Neuronal stem cell (in vitro differentiated cells): ENCODE measurements around the gene HADHB.

Experiments
- DNase-seq: peaks from one replicate; pipeline ENCODE4 v3.0.0-alpha.2; 2013; ENCODE audit warnings: low spot score
- H2AFZ ChIP-seq: one replicate; pipeline ENCODE4 v1.6.1; 2013; ENCODE audit warnings: mild to moderate bottlenecking, low read length, inconsistent platforms
- H2AK5ac ChIP-seq: 2 replicates; pipeline ENCODE4 v1.6.1; 2013; ENCODE audit warnings: low read depth, mild to moderate bottlenecking, inconsistent platforms, low read length, moderate library complexity, mixed read lengths
- H2BK120ac ChIP-seq: 2 replicates; pipeline ENCODE4 v1.6.1; 2013; ENCODE audit warnings: low read depth, mild to moderate bottlenecking, inconsistent platforms, low read length, moderate library complexity, mixed read lengths
- H2BK12ac ChIP-seq: one replicate; pipeline ENCODE4 v1.6.1; 2013; ENCODE audit warnings: low read length, inconsistent platforms
- H2BK15ac ChIP-seq: 2 replicates; pipeline ENCODE4 v1.6.1; 2013; ENCODE audit warnings: mild to moderate bottlenecking, low read length, inconsistent platforms, mixed read lengths
- H2BK5ac ChIP-seq: one replicate; pipeline ENCODE4 v1.6.1; 2013; ENCODE audit warnings: inconsistent platforms, mild to moderate bottlenecking, low read length, moderate library complexity
- H3K14ac ChIP-seq: one replicate; pipeline ENCODE4 v1.6.1; 2013; ENCODE audit warnings: low read length, inconsistent platforms
- H3K18ac ChIP-seq: 2 replicates; pipeline ENCODE4 v1.6.1; 2013; ENCODE audit warnings: low read length, inconsistent platforms
- H3K23ac ChIP-seq: 2 replicates; pipeline ENCODE4 v1.6.1; 2013; ENCODE audit warnings: low read depth, mild to moderate bottlenecking, mixed read lengths, low read length, inconsistent platforms; ENCODE audit not compliant: poor library complexity
- H3K27ac ChIP-seq: replicated peaks from 3 replicates; pipeline ENCODE4 v1.5.1; 2013; ENCODE audit warnings: low read length, inconsistent platforms
- H3K27me3 ChIP-seq, 3 experiments: 2 replicates each; pipeline ENCODE4 v1.6.1; 2013; ENCODE audit warnings: low read length in 3 of 3, mild to moderate bottlenecking in 2 of 3, inconsistent platforms in 1 of 3, low read depth in 1 of 3, mixed read lengths in 1 of 3, moderate library complexity in 1 of 3; ENCODE audit not compliant: control insufficient read depth in 3 of 3, insufficient read depth in 3 of 3
- H3K36me3 ChIP-seq, 2 donors: replicated peaks in 1 of 2; 2 replicates each; pipeline ENCODE4 v1.6.1; 2013; ENCODE audit warnings: low read length in 2 of 2; ENCODE audit not compliant: control insufficient read depth in 2 of 2, insufficient read depth in 2 of 2
- H3K4ac ChIP-seq: 2 replicates; pipeline ENCODE4 v1.6.1; 2013; ENCODE audit warnings: inconsistent platforms, mild to moderate bottlenecking, low read length, moderate library complexity
- H3K4me1 ChIP-seq, 2 donors: 1 replicate in 1 of 2; 2 replicates in 1 of 2; pipeline ENCODE4 v1.6.1; 2013; ENCODE audit warnings: low read length in 2 of 2, low read depth in 1 of 2; ENCODE audit not compliant: control insufficient read depth in 2 of 2, insufficient read depth in 1 of 2
- H3K4me2 ChIP-seq: one replicate; pipeline ENCODE4 v1.6.1; 2013; ENCODE audit warnings: mild to moderate bottlenecking, low read length, inconsistent platforms; ENCODE audit not compliant: insufficient read depth, poor library complexity, severe bottlenecking
- H3K4me3 ChIP-seq, 2 donors: 2 replicates each; pipeline ENCODE4 v1.5.1; 2013; ENCODE audit warnings: low read length in 2 of 2, mild to moderate bottlenecking in 2 of 2, inconsistent platforms in 1 of 2, moderate library complexity in 1 of 2
- H3K79me1 ChIP-seq: one replicate; pipeline ENCODE4 v1.6.1; 2013; ENCODE audit warnings: low read depth, mild to moderate bottlenecking, inconsistent platforms, low read length, moderate library complexity
- H3K9ac ChIP-seq: one replicate; pipeline ENCODE4 v1.6.1; 2013; ENCODE audit warnings: mild to moderate bottlenecking, low read depth, low read length, inconsistent platforms; ENCODE audit not compliant: poor library complexity
- H3K9me3 ChIP-seq, 2 donors: replicated peaks in 1 of 2; 2 replicates each; pipeline versions ENCODE3 to v1.6.1; 2013; ENCODE audit warnings: low read length in 2 of 2, mild to moderate bottlenecking in 2 of 2, inconsistent platforms in 1 of 2, low read depth in 1 of 2, mixed read lengths in 1 of 2, moderate library complexity in 1 of 2; ENCODE audit not compliant: control insufficient read depth in 2 of 2, insufficient read depth in 1 of 2
- H4K8ac ChIP-seq: one replicate; pipeline ENCODE4 v1.6.1; 2013; ENCODE audit warnings: low read depth, mild to moderate bottlenecking, inconsistent platforms, low read length, moderate library complexity
- H4K91ac ChIP-seq: one replicate; pipeline ENCODE4 v1.6.1; 2013; ENCODE audit warnings: low read length, low read depth, mild to moderate bottlenecking, inconsistent platforms; ENCODE audit not compliant: poor library complexity
- WGBS, 2 donors: extraction: QIAGEN DNeasy Blood & Tissue Kit; methylation state at CpG; one replicate each; pipeline ENCODE4 v1.1.7; 2013; ENCODE audit warnings: missing lambda C conversion rate in 2 of 2, mixed read lengths in 1 of 2; ENCODE audit not compliant: insufficient read length in 2 of 2, insufficient replicate concordance in 1 of 2; ENCODE audit errors: extremely low coverage in 2 of 2; 5-methylcytosine and 5-hydroxymethylcytosine counted together

Gene HADHB

GRCh38 chr2:26197516-26197915, 47.2 kb upstream of the HADHB start:
- H3K36me3 ChIP-seq = peaks cover 31 to 96% of the 10 kb centered on the region in 2 donors

GRCh38 chr2:26202981-26203490, 41.7 kb upstream of the HADHB start:
- Histone ChIP-seq H3K9ac (no peak overlapping the region), H3K4me3 (no peak overlapping the region), H2AK5ac (no peak overlapping the region), H3K4me2 (no peak overlapping the region), H2BK12ac (no peak overlapping the region), H3K18ac (no peak overlapping the region), H3K14ac (no peak overlapping the region), H4K8ac (no peak overlapping the region), H4K91ac (no peak overlapping the region), H2BK120ac (no peak overlapping the region), H3K36me3 (peaks cover 11 to 83% of the 10 kb centered on the region in 2 donors), H3K23ac (no peak overlapping the region), H2BK5ac (no peak overlapping the region), H3K4me1 (peaks cover 0 to 10% of the 10 kb centered on the region in 2 donors), H3K9me3 (no peaks in the 10 kb centered on the region), H2AFZ (no peak overlapping the region), H3K27me3 (no peaks in the 10 kb centered on the region), H3K79me1 (no peaks in the 10 kb centered on the region), H3K27ac (no peak overlapping the region), H3K4ac (no peak overlapping the region), H2BK15ac (no peak overlapping the region)
- no CpG with 5 or more reads among the region's 1 CpG for WGBS, 2 donors
- DNase-seq = no peak

More at GRCh38 chr2:26197516-26197915, 47.2 kb upstream of the HADHB start:
- no peak overlapping the region for H3K18ac ChIP-seq
- no peak overlapping the region for H3K23ac ChIP-seq
- H3K27me3 ChIP-seq = no peaks in the 10 kb centered on the region
- no peak overlapping the region for H3K4me2 ChIP-seq
- no peak overlapping the region for H3K27ac ChIP-seq
- no peak overlapping the region for H3K14ac ChIP-seq
- H2AFZ ChIP-seq = no peak overlapping the region
- no CpG with 5 or more reads among the region's 4 CpGs for WGBS, 2 donors
- no peak overlapping the region for H4K91ac ChIP-seq
- H3K4me3 ChIP-seq = no peak overlapping the region
- no peak overlapping the region for H3K9ac ChIP-seq
- no peak overlapping the region for H2BK15ac ChIP-seq
- no peaks in the 10 kb centered on the region for H3K9me3 ChIP-seq
- no peak overlapping the region for H4K8ac ChIP-seq
- no peak overlapping the region for H3K4ac ChIP-seq
- H2AK5ac ChIP-seq = no peak overlapping the region
- no peak overlapping the region for H2BK5ac ChIP-seq
- no peaks in the 10 kb centered on the region for H3K79me1 ChIP-seq
- H2BK12ac ChIP-seq = no peak overlapping the region
- no peak overlapping the region for H2BK120ac ChIP-seq
- peaks cover 0 to 1% of the 10 kb centered on the region in 2 donors for H3K4me1 ChIP-seq
- DNase-seq = no peak

GRCh38 chr2:26203906-26204305, 40.8 kb upstream of the HADHB start:
- WGBS, 2 donors = no CpG with 5 or more reads among the region's 7 CpGs
- Histone ChIP-seq H2AFZ (no peak overlapping the region), H3K9me3 (no peaks in the 10 kb centered on the region), H4K91ac (no peak overlapping the region), H3K23ac (no peak overlapping the region), H3K4me2 (no peak overlapping the region), H3K18ac (no peak overlapping the region), H3K4me1 (peaks cover 0 to 10% of the 10 kb centered on the region in 2 donors), H2BK120ac (no peak overlapping the region), H3K4ac (no peak overlapping the region), H3K4me3 (no peak overlapping the region), H4K8ac (no peak overlapping the region), H2AK5ac (no peak overlapping the region), H2BK5ac (no peak overlapping the region), H2BK12ac (no peak overlapping the region), H3K14ac (no peak overlapping the region), H3K79me1 (no peaks in the 10 kb centered on the region), H2BK15ac (no peak overlapping the region), H3K36me3 (peaks cover 11 to 84% of the 10 kb centered on the region in 2 donors), H3K27ac (no peak overlapping the region), H3K9ac (no peak overlapping the region), H3K27me3 (no peaks in the 10 kb centered on the region)
- no peak for DNase-seq

- H4K8ac ChIP-seq = no peak overlapping the region
- no CpG with 5 or more reads among the region's 5 CpGs for whole genome bisulfite sequencing, 2 donors
- no peak overlapping the region for H2AK5ac ChIP-seq
- H3K27me3 ChIP-seq = no peaks in the 10 kb centered on the region
- no peak for DNase-seq
- H3K27ac ChIP-seq = no peak overlapping the region
- no peaks in the 10 kb centered on the region for H3K79me1 ChIP-seq
- H3K36me3 ChIP-seq = peaks cover 18 to 97% of the 10 kb centered on the region in 2 donors
- no peak overlapping the region for H3K4me3 ChIP-seq
- no peak overlapping the region for H2BK5ac ChIP-seq
- H4K91ac ChIP-seq = no peak overlapping the region
- no peak overlapping the region for H3K4ac ChIP-seq
- H3K4me1 ChIP-seq = no peaks in the 10 kb centered on the region
- H3K18ac ChIP-seq = no peak overlapping the region
- no peak overlapping the region for H2BK12ac ChIP-seq
- no peak overlapping the region for H3K23ac ChIP-seq
- no peak overlapping the region for H2AFZ ChIP-seq
- no peak overlapping the region for H2BK120ac ChIP-seq
- H3K4me2 ChIP-seq = no peak overlapping the region
- H3K9me3 ChIP-seq = no peaks in the 10 kb centered on the region
- H3K14ac ChIP-seq = no peak overlapping the region
- H3K9ac ChIP-seq = no peak overlapping the region
- H2BK15ac ChIP-seq = no peak overlapping the region
These were observed 32.7 kb upstream of the HADHB start for GRCh38 chr2:26212011-26212410.
